ENCODE measurements around the gene ZNF592. TPM values are rescaled to one million over a fixed set of nuclear protein-coding genes. Genes with fewer than 3 reads are reported as not detected.
A peak's percentile ranks its signal among the peaks of the same experiment; 100 is the strongest.
"Not testable (repeated sequence)": the region's sequence is repeated elsewhere in the genome, so short reads cannot be mapped to it uniquely, and the experiment has no call there.

Gene ZNF592
- total and polyA plus RNA-seq, 2 experiments from 2014 or later = 14.4 to 17.6 TPM

DNA sequence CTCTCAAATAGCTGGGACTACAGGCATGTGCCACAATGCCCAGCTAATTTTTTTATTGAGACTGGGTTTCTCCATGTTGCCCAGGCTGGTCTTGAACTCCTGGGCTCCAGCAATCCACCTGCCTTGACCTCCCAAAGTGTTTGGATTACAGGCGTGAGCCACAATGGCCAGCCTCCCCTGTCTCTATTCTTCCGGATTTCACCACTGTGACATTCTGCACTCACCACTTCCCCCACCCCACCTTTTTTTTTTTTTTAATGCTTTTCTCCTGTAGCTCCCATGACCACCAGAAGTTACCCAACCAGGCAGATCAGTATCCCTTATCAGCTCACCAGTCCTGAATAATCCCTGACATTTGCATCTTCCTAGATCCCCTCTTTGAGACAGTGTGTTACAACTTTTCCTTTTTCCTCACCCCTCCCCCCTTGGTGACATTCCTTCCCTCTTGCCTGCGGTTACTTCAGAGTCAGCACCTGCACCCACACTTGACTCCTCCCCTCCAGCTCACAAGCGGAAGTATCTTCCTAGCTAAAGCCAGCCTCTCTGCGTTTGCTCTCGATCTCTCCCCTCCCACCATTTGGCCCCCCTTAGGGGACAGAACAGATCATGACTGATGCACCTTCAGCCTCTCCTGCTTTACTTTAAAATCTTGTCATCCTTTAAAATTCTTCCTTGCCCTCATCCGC, 13.5 kb upstream of the ZNF592 start:
- no peaks in the 10 kb centered on the region for H4K20me1 ChIP-seq (ENCODE audit: insufficient read depth, poor library complexity, severe bottlenecking)
- peak overlapping the region; percentile 92 for H3K27ac ChIP-seq
- H3K9me3 ChIP-seq (ENCODE audit: low read depth) = no peaks in the 10 kb centered on the region
- no peaks in the 10 kb centered on the region for H3K36me3 ChIP-seq (replicated peaks; ENCODE audit: insufficient read depth, low read depth)
- H3K9me2 ChIP-seq (replicated peaks; ENCODE audit: insufficient read depth) = no peaks in the 10 kb centered on the region
- no peaks in the 10 kb centered on the region for H3K79me2 ChIP-seq
- H2AFZ ChIP-seq = peak overlapping the region; percentile 28
- no peaks in the 10 kb centered on the region for H3K27me3 ChIP-seq
- peaks cover 5% of the 10 kb centered on the region for H3K4me1 ChIP-seq (ENCODE audit: insufficient read depth)
- H3K4me2 ChIP-seq = peak overlapping the region; percentile 64
- peak; percentile 93 for DNase-seq (ENCODE audit: low spot score)
- H3K4me3 ChIP-seq = no peak overlapping the region
- no peak for TF ChIP-seq EZH2 (IDR thresholded peaks at IDR 0.05; ENCODE audit: borderline replicate concordance)
- no peak for TF ChIP-seq EZH2phosphoT487 (IDR thresholded peaks at IDR 0.05; ENCODE audit: low read depth, severe bottlenecking, unreplicated experiment)
- TF ChIP-seq CTCF (IDR thresholded peaks at IDR 0.05; ENCODE audit: poor library complexity) = no peak
- 9% methylated on average over 7 of the region's 7 CpGs for WGBS (ENCODE audit: low lambda C conversion rate, missing lambda C conversion rate)

- not testable (repeated sequence) for H4K20me1 ChIP-seq (ENCODE audit: insufficient read depth, poor library complexity, severe bottlenecking); H3K79me2 ChIP-seq; H3K9me2 ChIP-seq (replicated peaks; ENCODE audit: insufficient read depth); H3K27me3 ChIP-seq; H3K9me3 ChIP-seq (ENCODE audit: low read depth); H3K36me3 ChIP-seq (replicated peaks; ENCODE audit: insufficient read depth, low read depth); H3K4me3 ChIP-seq
- peaks cover 11% of the 10 kb centered on the region for H3K4me1 ChIP-seq (ENCODE audit: insufficient read depth)
- peak overlapping the region; percentile 64 for H3K4me2 ChIP-seq
- 53% methylated on average over 9 of the region's 9 CpGs for WGBS (ENCODE audit: low lambda C conversion rate, missing lambda C conversion rate)
- peak overlapping the region; percentile 28 for H2AFZ ChIP-seq
- peak overlapping the region; percentile 92 for H3K27ac ChIP-seq
- DNase-seq (ENCODE audit: low spot score) = peak; percentile 17
Observed at GRCh38 chr15:84735480-84736061, 12.8 kb upstream of the ZNF592 start.

DNA sequence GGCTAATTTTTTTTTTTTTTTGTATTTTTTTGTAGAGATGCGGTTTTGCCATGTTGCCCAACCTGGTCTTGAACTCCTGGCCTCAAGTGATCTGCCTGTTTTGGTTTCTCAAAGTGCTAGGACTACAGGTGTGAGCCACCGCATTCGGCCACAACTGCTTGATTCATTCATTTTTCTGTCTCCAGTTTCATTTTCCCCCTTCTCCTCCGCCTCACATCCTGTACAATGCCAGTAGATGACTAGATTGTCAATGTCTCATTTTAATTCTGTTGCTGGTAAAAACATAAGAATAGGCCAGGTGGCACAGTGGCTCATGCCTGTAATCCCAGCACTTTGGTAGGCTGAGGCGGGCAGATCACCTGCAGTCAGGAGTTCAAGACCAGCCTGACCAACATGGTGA, 12.0 kb upstream of the ZNF592 start:
- no peaks in the 10 kb centered on the region for H3K9me3 ChIP-seq (ENCODE audit: low read depth)
- H3K79me2 ChIP-seq = no peaks in the 10 kb centered on the region
- H3K27ac ChIP-seq = peak overlapping the region; percentile 92
- peaks cover 14% of the 10 kb centered on the region for H3K4me1 ChIP-seq (ENCODE audit: insufficient read depth)
- H3K4me2 ChIP-seq = no peak overlapping the region
- no peaks in the 10 kb centered on the region for H3K27me3 ChIP-seq
- H3K36me3 ChIP-seq (replicated peaks; ENCODE audit: insufficient read depth, low read depth) = no peaks in the 10 kb centered on the region
- H2AFZ ChIP-seq = no peak overlapping the region
- TF ChIP-seq EZH2phosphoT487 (IDR thresholded peaks at IDR 0.05; ENCODE audit: low read depth, severe bottlenecking, unreplicated experiment) (no peak), CTCF (IDR thresholded peaks at IDR 0.05; ENCODE audit: poor library complexity) (no peak), EZH2 (IDR thresholded peaks at IDR 0.05; ENCODE audit: borderline replicate concordance) (no peak)
- WGBS (ENCODE audit: low lambda C conversion rate, missing lambda C conversion rate) = 99% methylated on average over 5 of the region's 5 CpGs
- H4K20me1 ChIP-seq (ENCODE audit: insufficient read depth, poor library complexity, severe bottlenecking) = no peaks in the 10 kb centered on the region
- H3K9me2 ChIP-seq (replicated peaks; ENCODE audit: insufficient read depth) = no peaks in the 10 kb centered on the region
- no peak for DNase-seq (ENCODE audit: low spot score)
- no peak overlapping the region for H3K4me3 ChIP-seq

DNA sequence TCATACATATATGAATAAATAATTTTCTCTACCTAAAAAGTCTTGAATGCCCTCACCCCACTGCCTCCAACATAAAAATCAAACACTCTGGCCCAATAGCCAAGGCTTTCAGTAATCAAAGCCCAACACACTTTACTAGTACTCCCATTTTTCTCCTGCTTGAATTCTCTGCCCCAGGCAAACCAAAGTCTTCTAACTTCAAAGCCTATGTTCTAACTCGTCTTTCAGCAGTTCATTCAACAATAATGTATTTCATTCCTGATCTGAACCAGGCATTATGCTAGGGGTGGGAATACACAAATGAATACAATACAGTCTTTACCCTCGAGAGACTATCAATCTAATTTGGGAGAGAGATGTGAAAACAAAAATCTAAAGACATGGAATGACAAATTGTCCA, 11.4 kb upstream of the ZNF592 start:
- no peak for DNase-seq (ENCODE audit: low spot score)
- WGBS (ENCODE audit: low lambda C conversion rate, missing lambda C conversion rate) = 66% methylated on average over 2 of the region's 2 CpGs
- no peaks in the 10 kb centered on the region for H3K27me3 ChIP-seq
- H3K36me3 ChIP-seq (replicated peaks; ENCODE audit: insufficient read depth, low read depth) = no peaks in the 10 kb centered on the region
- no peak overlapping the region for H3K27ac ChIP-seq
- H3K9me2 ChIP-seq (replicated peaks; ENCODE audit: insufficient read depth) = no peaks in the 10 kb centered on the region
- H2AFZ ChIP-seq = no peak overlapping the region
- no peak for TF ChIP-seq CTCF (IDR thresholded peaks at IDR 0.05; ENCODE audit: poor library complexity)
- TF ChIP-seq EZH2phosphoT487 (IDR thresholded peaks at IDR 0.05; ENCODE audit: low read depth, severe bottlenecking, unreplicated experiment) = no peak
- no peak for TF ChIP-seq EZH2 (IDR thresholded peaks at IDR 0.05; ENCODE audit: borderline replicate concordance)
- no peak overlapping the region for H3K4me3 ChIP-seq
- H3K9me3 ChIP-seq (ENCODE audit: low read depth) = no peaks in the 10 kb centered on the region
- H3K4me2 ChIP-seq = no peak overlapping the region
- H4K20me1 ChIP-seq (ENCODE audit: insufficient read depth, poor library complexity, severe bottlenecking) = no peaks in the 10 kb centered on the region
- H3K4me1 ChIP-seq (ENCODE audit: insufficient read depth) = peaks cover 14% of the 10 kb centered on the region
- no peaks in the 10 kb centered on the region for H3K79me2 ChIP-seq

Measured in hepatocyte (in vitro differentiated cells).